ENCODE results near the gene PRKCE. TPM values are rescaled to one million over a fixed set of nuclear protein-coding genes. Genes with fewer than 3 reads are reported as not detected.

The PRKCE gene
- total and polyA plus RNA-seq, 2 experiments from 2014 or later: 9.6 to 11.9 TPM

GRCh38 chr2:45982096-45982495 is 330.6 kb downstream of the PRKCE start:
- H3K27me3 ChIP-seq: no peaks in the 10 kb centered on the region
- no peaks in the 10 kb centered on the region for H3K9me3 ChIP-seq (ENCODE audit: low read depth)
- no peak overlapping the region for H3K4me2 ChIP-seq
- no peaks in the 10 kb centered on the region for H3K36me3 ChIP-seq (replicated peaks; ENCODE audit: insufficient read depth, low read depth)
- no peak for DNase-seq (ENCODE audit: low spot score)
- no peaks in the 10 kb centered on the region for H3K9me2 ChIP-seq (replicated peaks; ENCODE audit: insufficient read depth)
- no peak for TF ChIP-seq CTCF (IDR thresholded peaks at IDR 0.05; ENCODE audit: poor library complexity)
- no peaks in the 10 kb centered on the region for H4K20me1 ChIP-seq (ENCODE audit: insufficient read depth, poor library complexity, severe bottlenecking)
- H3K4me1 ChIP-seq (ENCODE audit: insufficient read depth): no peaks in the 10 kb centered on the region
- H2AFZ ChIP-seq: no peak overlapping the region
- H3K4me3 ChIP-seq: no peak overlapping the region
- WGBS (ENCODE audit: low lambda C conversion rate, missing lambda C conversion rate): 97% methylated on average over 7 of the region's 7 CpGs
- H3K79me2 ChIP-seq: no peaks in the 10 kb centered on the region
- H3K27ac ChIP-seq: no peak overlapping the region

- Histone ChIP-seq H3K4me2 (no peak overlapping the region), H3K4me1 (ENCODE audit: insufficient read depth) (no peaks in the 10 kb centered on the region), H3K79me2 (no peaks in the 10 kb centered on the region), H2AFZ (no peak overlapping the region), H3K27ac (no peak overlapping the region), H4K20me1 (ENCODE audit: insufficient read depth, poor library complexity, severe bottlenecking) (no peaks in the 10 kb centered on the region), H3K36me3 (replicated peaks; ENCODE audit: insufficient read depth, low read depth) (no peaks in the 10 kb centered on the region), H3K9me3 (ENCODE audit: low read depth) (no peaks in the 10 kb centered on the region), H3K27me3 (no peaks in the 10 kb centered on the region), H3K4me3 (no peak overlapping the region), H3K9me2 (replicated peaks; ENCODE audit: insufficient read depth) (no peaks in the 10 kb centered on the region)
- no peak for DNase-seq (ENCODE audit: low spot score)
- TF ChIP-seq CTCF (IDR thresholded peaks at IDR 0.05; ENCODE audit: poor library complexity): no peak
- no peak for TF ChIP-seq EZH2 (IDR thresholded peaks at IDR 0.05; ENCODE audit: borderline replicate concordance)
- TF ChIP-seq EZH2phosphoT487 (IDR thresholded peaks at IDR 0.05; ENCODE audit: low read depth, severe bottlenecking, unreplicated experiment): no peak
- 91% methylated on average over 7 of the region's 7 CpGs for WGBS (ENCODE audit: low lambda C conversion rate, missing lambda C conversion rate)
Measured at GRCh38 chr2:45983213-45983612, 331.7 kb downstream of the PRKCE start.

- Histone ChIP-seq H3K36me3 (replicated peaks; ENCODE audit: insufficient read depth, low read depth) (no peaks in the 10 kb centered on the region), H2AFZ (no peak overlapping the region), H3K4me2 (no peak overlapping the region), H3K4me1 (ENCODE audit: insufficient read depth) (no peaks in the 10 kb centered on the region), H3K9me3 (ENCODE audit: low read depth) (no peaks in the 10 kb centered on the region), H3K9me2 (replicated peaks; ENCODE audit: insufficient read depth) (no peaks in the 10 kb centered on the region), H3K4me3 (no peak overlapping the region), H4K20me1 (ENCODE audit: insufficient read depth, poor library complexity, severe bottlenecking) (no peaks in the 10 kb centered on the region), H3K27ac (no peak overlapping the region), H3K79me2 (no peaks in the 10 kb centered on the region), H3K27me3 (no peaks in the 10 kb centered on the region)
- TF ChIP-seq EZH2phosphoT487 (IDR thresholded peaks at IDR 0.05; ENCODE audit: low read depth, severe bottlenecking, unreplicated experiment) (no peak), EZH2 (IDR thresholded peaks at IDR 0.05; ENCODE audit: borderline replicate concordance) (no peak), CTCF (IDR thresholded peaks at IDR 0.05; ENCODE audit: poor library complexity) (no peak)
- WGBS (ENCODE audit: low lambda C conversion rate, missing lambda C conversion rate): 91% methylated on average over 7 of the region's 7 CpGs
- DNase-seq (ENCODE audit: low spot score): no peak
Measured at GRCh38 chr2:45984366-45984765, 332.9 kb downstream of the PRKCE start.

- H3K9me3 ChIP-seq (ENCODE audit: low read depth): no peaks in the 10 kb centered on the region
- no peak overlapping the region for H3K27ac ChIP-seq
- no peak overlapping the region for H3K4me3 ChIP-seq
- no peaks in the 10 kb centered on the region for H3K79me2 ChIP-seq
- no peaks in the 10 kb centered on the region for H3K4me1 ChIP-seq (ENCODE audit: insufficient read depth)
- no peak for DNase-seq (ENCODE audit: low spot score)
- no peaks in the 10 kb centered on the region for H3K27me3 ChIP-seq
- no peaks in the 10 kb centered on the region for H4K20me1 ChIP-seq (ENCODE audit: insufficient read depth, poor library complexity, severe bottlenecking)
- H3K9me2 ChIP-seq (replicated peaks; ENCODE audit: insufficient read depth): no peaks in the 10 kb centered on the region
- TF ChIP-seq EZH2 (IDR thresholded peaks at IDR 0.05; ENCODE audit: borderline replicate concordance) (no peak), EZH2phosphoT487 (IDR thresholded peaks at IDR 0.05; ENCODE audit: low read depth, severe bottlenecking, unreplicated experiment) (no peak), CTCF (IDR thresholded peaks at IDR 0.05; ENCODE audit: poor library complexity) (no peak)
- no peak overlapping the region for H3K4me2 ChIP-seq
- WGBS (ENCODE audit: low lambda C conversion rate, missing lambda C conversion rate): 96% methylated on average over 13 of the region's 13 CpGs
- no peaks in the 10 kb centered on the region for H3K36me3 ChIP-seq (replicated peaks; ENCODE audit: insufficient read depth, low read depth)
- H2AFZ ChIP-seq: no peak overlapping the region
Measured at GRCh38 chr2:45984896-45985473, 333.5 kb downstream of the PRKCE start.
